OCI-LY3 (cell line): Measurements from ENCODE around the gene RPS10.
"Not testable (repeated sequence)": the region's sequence is repeated elsewhere in the genome, so short reads cannot be mapped to it uniquely, and the experiment has no call there.

Experiments used
- H2AFZ ChIP-seq: fragments of 200-600, 300-600 bp; shearing (Covaris generic); 2 replicates; pipeline ENCODE4 v1.6.0; 2014; ENCODE audit warnings: antibody characterized with exemption, low read depth, low read length
- H3K27ac ChIP-seq: fragments of 200-600, 300-600 bp; sonication (generic); 2 replicates; pipeline ENCODE4 v1.5.1; 2014; ENCODE audit warnings: mild to moderate bottlenecking, low read length, moderate library complexity, mixed read lengths
- H3K27me3 ChIP-seq: fragments of 200-600, 300-600 bp; sonication (generic); 2 replicates; pipeline ENCODE4 v1.6.1; 2014; ENCODE audit warnings: low read depth, low read length, mixed read lengths
- H3K36me3 ChIP-seq: fragments of 200-600, 300-600 bp; sonication (generic); replicated peaks from 2 replicates; pipeline ENCODE3; 2014; ENCODE audit warnings: low read depth, low read length, mixed read lengths
- H3K4me1 ChIP-seq: fragments of 300-600, 200-600 bp; sonication (generic); 2 replicates; pipeline ENCODE4 v1.6.1; 2014; ENCODE audit warnings: low read length, mixed read lengths
- H3K4me2 ChIP-seq: fragments of 200-600, 300-600 bp; sonication (generic); 2 replicates; pipeline ENCODE4 v1.6.1; 2014; ENCODE audit warnings: low read length, mixed read lengths
- H3K4me3 ChIP-seq: fragments of 300-600, 200-600 bp; sonication (generic); 2 replicates; pipeline ENCODE4 v1.5.1; 2014; ENCODE audit warnings: antibody characterized with exemption, mild to moderate bottlenecking, low read length, moderate library complexity
- H3K79me2 ChIP-seq: fragments of 300-600, 200-600 bp; shearing (Covaris generic); 2 replicates; pipeline ENCODE4 v1.6.1; 2014; ENCODE audit warnings: mild to moderate bottlenecking, low read length, mixed read lengths
- H3K9ac ChIP-seq: fragments of 300-600, 200-600 bp; shearing (Covaris generic); 2 replicates; pipeline ENCODE4 v1.6.0; 2014; ENCODE audit warnings: mild to moderate bottlenecking, low read length, moderate library complexity
- H3K9me3 ChIP-seq: fragments of 200-600, 300-600 bp; shearing (Covaris generic); 2 replicates; pipeline ENCODE4 v1.6.1; 2014; ENCODE audit warnings: low read length, mixed read lengths; ENCODE audit not compliant: insufficient read depth
- H4K20me1 ChIP-seq: fragments of 200-600, 300-600 bp; sonication (generic); 2 replicates; pipeline ENCODE4 v1.6.1; 2016; ENCODE audit warnings: low read length, mixed read lengths; ENCODE audit not compliant: insufficient read depth
- CTCF ChIP-seq: fragments of 200-600, 300-600 bp; sonication (generic); IDR thresholded peaks from 2 replicates; pipeline ENCODE4 v1.5.1; 2014; ENCODE audit warnings: antibody characterized with exemption, low read length, low read depth
- EZH2phosphoT487 ChIP-seq: fragments of 200-600 bp; shearing (Covaris generic); IDR thresholded peaks from 2 replicates; pipeline ENCODE4 v1.6.1; 2018; ENCODE audit warnings: antibody characterized with exemption, mixed run types, low read depth

The RPS10 gene

GRCh38 chr6:34377984-34378383 is 47.9 kb downstream of the RPS10 start:
- Histone ChIP-seq H4K20me1 (peaks cover 11% of the 10 kb centered on the region; the same call in 1 of the 2 replicates), H2AFZ (no peak overlapping the region), H3K79me2 (peaks cover 69% of the 10 kb centered on the region), H3K9ac (no peak overlapping the region), H3K4me3 (no peak overlapping the region), H3K27me3 (no peaks in the 10 kb centered on the region), H3K36me3 (no peaks in the 10 kb centered on the region), H3K4me1 (peaks cover 9% of the 10 kb centered on the region), H3K27ac (no peak overlapping the region), H3K4me2 (no peak overlapping the region), H3K9me3 (no peaks in the 10 kb centered on the region)
- TF ChIP-seq CTCF (no peak), EZH2phosphoT487 (no peak)

DNA sequence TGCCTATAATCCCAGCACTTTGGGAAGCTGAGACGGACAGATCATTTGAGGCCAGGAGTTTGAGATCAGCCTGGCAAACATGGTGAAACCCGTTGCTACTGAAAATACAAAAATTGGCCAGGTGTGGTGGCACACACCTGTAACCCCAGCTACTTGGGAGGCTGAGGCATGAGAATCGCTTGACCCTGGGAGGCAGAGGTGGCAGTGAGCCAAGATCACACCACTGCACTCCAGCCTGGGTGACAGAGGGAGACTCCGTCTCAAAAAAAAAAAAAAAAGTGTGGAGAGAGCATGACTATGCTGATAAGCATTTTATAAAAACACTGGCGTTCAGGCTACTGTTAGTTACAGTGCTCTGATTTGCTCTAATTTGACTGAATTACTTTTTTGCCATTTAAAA is 48.3 kb downstream of the RPS10 start:
- H3K36me3 ChIP-seq, H3K27ac ChIP-seq, H2AFZ ChIP-seq, H3K27me3 ChIP-seq, H3K4me1 ChIP-seq, H3K9me3 ChIP-seq, H3K4me2 ChIP-seq, H3K9ac ChIP-seq, H3K4me3 ChIP-seq: not testable (repeated sequence)
- H4K20me1 ChIP-seq: peaks cover 11% of the 10 kb centered on the region; the same call in 1 of the 2 replicates
- H3K79me2 ChIP-seq: peaks cover 67% of the 10 kb centered on the region

DNA sequence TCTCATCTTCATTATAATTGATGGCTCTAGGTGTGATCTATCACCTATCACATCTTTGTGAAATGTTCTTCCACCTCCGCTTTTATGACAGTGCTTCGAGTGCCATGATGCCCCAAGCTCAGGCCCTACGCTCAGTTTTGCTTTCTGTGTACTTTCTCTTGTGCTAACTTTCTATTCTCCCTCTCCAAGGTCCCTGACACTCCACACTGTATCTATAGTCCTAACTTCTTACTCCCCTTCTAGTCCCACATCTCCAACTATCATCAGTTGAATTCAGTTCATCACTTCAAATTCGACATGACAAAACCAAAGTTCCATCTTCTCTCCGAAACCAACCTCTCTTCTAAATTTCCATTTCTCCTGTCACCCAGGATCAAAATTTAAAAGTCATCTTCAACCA is 50.0 kb downstream of the RPS10 start:
- Histone ChIP-seq H4K20me1 (peaks cover 9% of the 10 kb centered on the region; the same call in 1 of the 2 replicates), H3K9me3 (no peaks in the 10 kb centered on the region), H3K4me1 (peaks cover 9% of the 10 kb centered on the region), H3K4me3 (no peak overlapping the region), H3K4me2 (no peak overlapping the region), H3K27me3 (no peaks in the 10 kb centered on the region), H3K27ac (no peak overlapping the region), H3K36me3 (no peaks in the 10 kb centered on the region), H2AFZ (no peak overlapping the region), H3K9ac (no peak overlapping the region), H3K79me2 (peaks cover 61% of the 10 kb centered on the region)
- no peak for TF ChIP-seq CTCF
- TF ChIP-seq EZH2phosphoT487: no peak

DNA sequence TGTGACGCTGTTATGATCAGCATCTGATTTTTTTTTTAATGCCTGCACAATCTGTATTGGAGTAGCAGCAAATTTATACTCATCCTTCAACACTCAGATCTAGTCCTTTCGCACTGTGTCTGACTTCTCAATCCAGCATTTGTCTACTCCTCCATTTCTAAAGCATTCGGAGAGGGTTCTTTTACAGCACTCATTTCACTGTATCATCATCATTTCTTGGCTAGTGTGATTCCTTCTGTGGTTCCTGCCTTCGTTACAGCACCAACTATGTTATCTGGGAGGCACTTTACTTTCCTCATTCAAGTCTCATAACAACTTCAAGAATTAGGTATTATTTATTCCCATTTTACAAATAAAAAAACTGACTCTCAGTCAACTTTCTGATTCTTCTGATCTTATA is 51.4 kb downstream of the RPS10 start:
- H3K36me3 ChIP-seq: no peaks in the 10 kb centered on the region
- H3K79me2 ChIP-seq: peaks cover 59% of the 10 kb centered on the region
- TF ChIP-seq CTCF (no peak), EZH2phosphoT487 (no peak)
- no peak overlapping the region for H3K4me3 ChIP-seq
- no peaks in the 10 kb centered on the region for H3K27me3 ChIP-seq
- H3K9ac ChIP-seq: no peak overlapping the region
- H3K4me1 ChIP-seq: peaks cover 9% of the 10 kb centered on the region
- H4K20me1 ChIP-seq: peaks cover 7% of the 10 kb centered on the region; the same call in 1 of the 2 replicates
- no peak overlapping the region for H2AFZ ChIP-seq
- H3K9me3 ChIP-seq: no peaks in the 10 kb centered on the region
- H3K27ac ChIP-seq: peak overlapping the region; percentile 29
- H3K4me2 ChIP-seq: peak overlapping the region; percentile 29

- no peaks in the 10 kb centered on the region for H3K27me3 ChIP-seq
- H3K9me3 ChIP-seq: no peaks in the 10 kb centered on the region
- H3K4me1 ChIP-seq: peaks cover 9% of the 10 kb centered on the region
- TF ChIP-seq EZH2phosphoT487 (no peak), CTCF (no peak)
- H3K27ac ChIP-seq: peak overlapping the region; percentile 29
- peaks cover 7% of the 10 kb centered on the region; the same call in 1 of the 2 replicates for H4K20me1 ChIP-seq
- H3K36me3 ChIP-seq: no peaks in the 10 kb centered on the region
- H3K79me2 ChIP-seq: peaks cover 59% of the 10 kb centered on the region
- H3K9ac ChIP-seq: no peak overlapping the region
- peak overlapping the region; percentile 29 for H3K4me2 ChIP-seq
- H3K4me3 ChIP-seq: no peak overlapping the region
- H2AFZ ChIP-seq: no peak overlapping the region
Measured at GRCh38 chr6:34374069-34374468, 51.8 kb downstream of the RPS10 start.
